Measurements from ENCODE around the gene HES5. TPM values are rescaled to one million over a fixed set of nuclear protein-coding genes. Genes with fewer than 3 reads are reported as not detected.

Gene HES5
- total and polyA plus RNA-seq, 10 of the 15 experiments (the other 5 are each of a cell fraction or from before 2014, with no cell fraction given) = 0.12 to 0.15 TPM; not detected in 8

DNA sequence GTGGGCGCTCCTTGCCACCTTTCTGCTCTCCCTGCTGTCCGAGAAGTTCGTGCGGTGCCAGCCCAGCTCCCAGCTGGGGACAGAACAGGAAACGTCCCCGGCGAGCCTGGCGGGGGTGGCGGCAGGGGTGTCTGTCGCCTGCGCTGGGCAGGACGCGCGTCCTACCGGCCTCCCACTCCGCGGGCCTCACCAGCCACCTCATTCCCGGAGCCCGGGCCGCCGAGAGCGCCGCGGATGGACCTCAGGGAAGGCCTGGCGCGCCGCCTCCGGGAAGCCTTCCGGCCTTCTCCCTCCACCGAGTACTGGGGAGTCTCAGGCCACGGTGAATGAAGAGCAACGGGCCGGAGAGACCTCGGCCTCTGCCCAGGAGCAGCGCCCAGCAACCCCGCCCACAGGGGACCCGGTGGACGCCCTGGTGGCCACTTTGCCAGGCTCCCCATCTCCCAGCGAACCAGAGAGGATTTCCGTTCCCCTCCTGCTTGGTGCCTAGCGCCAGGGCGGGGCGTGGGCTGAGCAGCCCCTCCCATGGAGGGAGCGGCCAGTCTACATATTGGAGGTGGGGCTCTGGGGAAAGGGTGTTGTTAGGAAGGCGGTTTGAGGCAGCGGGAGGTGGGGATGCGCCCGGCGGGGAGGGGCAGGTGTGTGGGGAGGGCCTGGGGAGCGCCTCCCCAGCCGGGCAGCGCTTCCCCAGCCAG lies 16.6 kb upstream of the HES5 start (continued):
- TF ChIP-seq, protein P1, sequence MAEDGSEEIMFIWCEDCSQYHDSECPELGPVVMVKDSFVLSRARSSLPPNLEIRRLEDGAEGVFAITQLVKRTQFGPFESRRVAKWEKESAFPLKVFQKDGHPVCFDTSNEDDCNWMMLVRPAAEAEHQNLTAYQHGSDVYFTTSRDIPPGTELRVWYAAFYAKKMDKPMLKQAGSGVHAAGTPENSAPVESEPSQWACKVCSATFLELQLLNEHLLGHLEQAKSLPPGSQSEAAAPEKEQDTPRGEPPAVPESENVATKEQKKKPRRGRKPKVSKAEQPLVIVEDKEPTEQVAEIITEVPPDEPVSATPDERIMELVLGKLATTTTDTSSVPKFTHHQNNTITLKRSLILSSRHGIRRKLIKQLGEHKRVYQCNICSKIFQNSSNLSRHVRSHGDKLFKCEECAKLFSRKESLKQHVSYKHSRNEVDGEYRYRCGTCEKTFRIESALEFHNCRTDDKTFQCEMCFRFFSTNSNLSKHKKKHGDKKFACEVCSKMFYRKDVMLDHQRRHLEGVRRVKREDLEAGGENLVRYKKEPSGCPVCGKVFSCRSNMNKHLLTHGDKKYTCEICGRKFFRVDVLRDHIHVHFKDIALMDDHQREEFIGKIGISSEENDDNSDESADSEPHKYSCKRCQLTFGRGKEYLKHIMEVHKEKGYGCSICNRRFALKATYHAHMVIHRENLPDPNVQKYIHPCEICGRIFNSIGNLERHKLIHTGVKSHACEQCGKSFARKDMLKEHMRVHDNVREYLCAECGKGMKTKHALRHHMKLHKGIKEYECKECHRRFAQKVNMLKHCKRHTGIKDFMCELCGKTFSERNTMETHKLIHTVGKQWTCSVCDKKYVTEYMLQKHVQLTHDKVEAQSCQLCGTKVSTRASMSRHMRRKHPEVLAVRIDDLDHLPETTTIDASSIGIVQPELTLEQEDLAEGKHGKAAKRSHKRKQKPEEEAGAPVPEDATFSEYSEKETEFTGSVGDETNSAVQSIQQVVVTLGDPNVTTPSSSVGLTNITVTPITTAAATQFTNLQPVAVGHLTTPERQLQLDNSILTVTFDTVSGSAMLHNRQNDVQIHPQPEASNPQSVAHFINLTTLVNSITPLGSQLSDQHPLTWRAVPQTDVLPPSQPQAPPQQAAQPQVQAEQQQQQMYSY (CRISPR knock-in tag; IDR thresholded peaks at IDR 0.05) = no peak
- TF ChIP-seq RAD51 (IDR thresholded peaks at IDR 0.05) (no peak), NRF1 (conservative IDR thresholded peaks at IDR 0.05; ENCODE audit: low read depth, low read length) (no peak), PAX5 (IDR thresholded peaks at IDR 0.05; ENCODE audit: borderline replicate concordance, low read depth, low read length) (no peak), TCF12 (IDR thresholded peaks at IDR 0.05; ENCODE audit: low read depth, low read length) (no peak), IRF4 (IDR thresholded peaks at IDR 0.05; ENCODE audit: low read depth, low read length) (no peak), MEF2A (IDR thresholded peaks at IDR 0.05; ENCODE audit: insufficient read depth, low read depth, low read length) (no peak), FOXK2 (IDR thresholded peaks at IDR 0.05) (no peak), NFYB (IDR thresholded peaks at IDR 0.05; ENCODE audit: insufficient read depth, low read depth, low read length) (no peak), RUNX3 (IDR thresholded peaks at IDR 0.05; ENCODE audit: low read length) (no peak; the same call in none of the 2 replicates), NFXL1 (IDR thresholded peaks at IDR 0.05; ENCODE audit: borderline replicate concordance) (no peak), NFIC (IDR thresholded peaks at IDR 0.05; ENCODE audit: low read depth, low read length) (no peak), FOXM1 (IDR thresholded peaks at IDR 0.05; ENCODE audit: low read depth, low read length) (no peak), FOS (IDR thresholded peaks at IDR 0.05; ENCODE audit: borderline replicate concordance, extremely low read depth, insufficient read length) (no peak), ZNF274 (IDR thresholded peaks at IDR 0.05; ENCODE audit: insufficient read depth, insufficient read length) (no peak), SUPT20H (IDR thresholded peaks at IDR 0.05; ENCODE audit: borderline replicate concordance, control insufficient read depth, low read depth, low read length) (no peak)
- TF ChIP-seq, protein P2, sequence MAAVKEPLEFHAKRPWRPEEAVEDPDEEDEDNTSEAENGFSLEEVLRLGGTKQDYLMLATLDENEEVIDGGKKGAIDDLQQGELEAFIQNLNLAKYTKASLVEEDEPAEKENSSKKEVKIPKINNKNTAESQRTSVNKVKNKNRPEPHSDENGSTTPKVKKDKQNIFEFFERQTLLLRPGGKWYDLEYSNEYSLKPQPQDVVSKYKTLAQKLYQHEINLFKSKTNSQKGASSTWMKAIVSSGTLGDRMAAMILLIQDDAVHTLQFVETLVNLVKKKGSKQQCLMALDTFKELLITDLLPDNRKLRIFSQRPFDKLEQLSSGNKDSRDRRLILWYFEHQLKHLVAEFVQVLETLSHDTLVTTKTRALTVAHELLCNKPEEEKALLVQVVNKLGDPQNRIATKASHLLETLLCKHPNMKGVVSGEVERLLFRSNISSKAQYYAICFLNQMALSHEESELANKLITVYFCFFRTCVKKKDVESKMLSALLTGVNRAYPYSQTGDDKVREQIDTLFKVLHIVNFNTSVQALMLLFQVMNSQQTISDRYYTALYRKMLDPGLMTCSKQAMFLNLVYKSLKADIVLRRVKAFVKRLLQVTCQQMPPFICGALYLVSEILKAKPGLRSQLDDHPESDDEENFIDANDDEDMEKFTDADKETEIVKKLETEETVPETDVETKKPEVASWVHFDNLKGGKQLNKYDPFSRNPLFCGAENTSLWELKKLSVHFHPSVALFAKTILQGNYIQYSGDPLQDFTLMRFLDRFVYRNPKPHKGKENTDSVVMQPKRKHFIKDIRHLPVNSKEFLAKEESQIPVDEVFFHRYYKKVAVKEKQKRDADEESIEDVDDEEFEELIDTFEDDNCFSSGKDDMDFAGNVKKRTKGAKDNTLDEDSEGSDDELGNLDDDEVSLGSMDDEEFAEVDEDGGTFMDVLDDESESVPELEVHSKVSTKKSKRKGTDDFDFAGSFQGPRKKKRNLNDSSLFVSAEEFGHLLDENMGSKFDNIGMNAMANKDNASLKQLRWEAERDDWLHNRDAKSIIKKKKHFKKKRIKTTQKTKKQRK (IDR thresholded peaks at IDR 0.05; ENCODE audit: low read depth, low read length) = no peak
- TF ChIP-seq, protein P3, sequence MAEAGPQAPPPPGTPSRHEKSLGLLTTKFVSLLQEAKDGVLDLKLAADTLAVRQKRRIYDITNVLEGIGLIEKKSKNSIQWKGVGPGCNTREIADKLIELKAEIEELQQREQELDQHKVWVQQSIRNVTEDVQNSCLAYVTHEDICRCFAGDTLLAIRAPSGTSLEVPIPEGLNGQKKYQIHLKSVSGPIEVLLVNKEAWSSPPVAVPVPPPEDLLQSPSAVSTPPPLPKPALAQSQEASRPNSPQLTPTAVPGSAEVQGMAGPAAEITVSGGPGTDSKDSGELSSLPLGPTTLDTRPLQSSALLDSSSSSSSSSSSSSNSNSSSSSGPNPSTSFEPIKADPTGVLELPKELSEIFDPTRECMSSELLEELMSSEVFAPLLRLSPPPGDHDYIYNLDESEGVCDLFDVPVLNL (IDR thresholded peaks at IDR 0.05; ENCODE audit: low read depth, low read length) = no peak
- TF ChIP-seq, protein P4, sequence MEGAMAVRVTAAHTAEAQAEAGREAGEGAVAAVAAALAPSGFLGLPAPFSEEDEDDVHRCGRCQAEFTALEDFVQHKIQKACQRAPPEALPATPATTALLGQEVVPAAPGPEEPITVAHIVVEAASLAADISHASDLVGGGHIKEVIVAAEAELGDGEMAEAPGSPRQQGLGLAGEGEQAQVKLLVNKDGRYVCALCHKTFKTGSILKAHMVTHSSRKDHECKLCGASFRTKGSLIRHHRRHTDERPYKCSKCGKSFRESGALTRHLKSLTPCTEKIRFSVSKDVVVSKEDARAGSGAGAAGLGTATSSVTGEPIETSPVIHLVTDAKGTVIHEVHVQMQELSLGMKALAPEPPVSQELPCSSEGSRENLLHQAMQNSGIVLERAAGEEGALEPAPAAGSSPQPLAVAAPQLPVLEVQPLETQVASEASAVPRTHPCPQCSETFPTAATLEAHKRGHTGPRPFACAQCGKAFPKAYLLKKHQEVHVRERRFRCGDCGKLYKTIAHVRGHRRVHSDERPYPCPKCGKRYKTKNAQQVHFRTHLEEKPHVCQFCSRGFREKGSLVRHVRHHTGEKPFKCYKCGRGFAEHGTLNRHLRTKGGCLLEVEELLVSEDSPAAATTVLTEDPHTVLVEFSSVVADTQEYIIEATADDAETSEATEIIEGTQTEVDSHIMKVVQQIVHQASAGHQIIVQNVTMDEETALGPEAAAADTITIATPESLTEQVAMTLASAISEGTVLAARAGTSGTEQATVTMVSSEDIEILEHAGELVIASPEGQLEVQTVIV (IDR thresholded peaks at IDR 0.05; ENCODE audit: borderline replicate concordance, partially characterized antibody) = no peak
